CD14-positive monocyte (primary cell): ENCODE results near the gene LETMD1. TPM values are rescaled to one million over a fixed set of nuclear protein-coding genes. Genes with fewer than 3 reads are reported as not detected.

ENCODE experiments used
- DNase-seq, 3 donors: peaks; one replicate each; pipeline ENCODE4 v3.0.0-alpha.2; 2011 to 2022
- H2AFZ ChIP-seq: 2 replicates; pipeline ENCODE4 v1.6.0; 2012; ENCODE audit warnings: mild to moderate bottlenecking, low read depth, low read length, inconsistent platforms; ENCODE audit not compliant: insufficient read depth, poor library complexity, severe bottlenecking
- H3K27ac ChIP-seq, 2 donors: 1 replicate in 1 of 2; 2 replicates in 1 of 2; pipeline ENCODE4 v1.5.1; 2012 to 2013; ENCODE audit warnings: low read length in 2 of 2, control low read depth in 1 of 2, inconsistent platforms in 1 of 2, low read depth in 1 of 2, mild to moderate bottlenecking in 1 of 2
- H3K27me3 ChIP-seq, 2 donors: one replicate each; pipeline versions ENCODE4 v1.6.0 to v1.6.1; 2011 to 2013; ENCODE audit warnings: low read length in 2 of 2; ENCODE audit not compliant: control insufficient read depth in 2 of 2, insufficient read depth in 2 of 2
- H3K36me3 ChIP-seq, 2 donors: replicated peaks in 1 of 2; 1 replicate in 1 of 2; 2 replicates in 1 of 2; pipeline versions ENCODE4 v1.5.1 to v1.6.1; 2012 to 2013; ENCODE audit warnings: low read length in 2 of 2, control low read depth in 1 of 2, inconsistent platforms in 1 of 2, mild to moderate bottlenecking in 1 of 2; ENCODE audit not compliant: insufficient read depth in 2 of 2, control insufficient read depth in 1 of 2
- H3K4me1 ChIP-seq, 2 donors: 1 replicate in 1 of 2; 2 replicates in 1 of 2; pipeline versions ENCODE4 v1.5.1 to v1.6.1; 2012 to 2013; ENCODE audit warnings: low read length in 2 of 2, control low read depth in 1 of 2, inconsistent platforms in 1 of 2, mild to moderate bottlenecking in 1 of 2, moderate library complexity in 1 of 2; ENCODE audit not compliant: insufficient read depth in 2 of 2, control insufficient read depth in 1 of 2
- H3K4me2 ChIP-seq: replicated peaks from 2 replicates; pipeline ENCODE3; 2012; ENCODE audit warnings: low read length, moderate library complexity, mild to moderate bottlenecking; ENCODE audit not compliant: poor library complexity, severe bottlenecking; ENCODE audit errors: extremely low read depth
- H3K4me3 ChIP-seq, 3 experiments: fragments of 200-600 bp in 1 of 3; sonication (generic) in 1 of 3; replicated peaks in 1 of 3; 1 replicate in 2 of 3; 2 replicates in 1 of 3; pipeline ENCODE4 v1.5.1; 2011 to 2013; ENCODE audit warnings: low read length in 3 of 3, mild to moderate bottlenecking in 3 of 3, control low read depth in 2 of 3, low read depth in 2 of 3, inconsistent platforms in 1 of 3, moderate library complexity in 1 of 3
- H3K79me2 ChIP-seq: 2 replicates; pipeline ENCODE4 v1.6.0; 2012; ENCODE audit warnings: mild to moderate bottlenecking, control low read depth, inconsistent platforms, low read length, moderate library complexity; ENCODE audit not compliant: insufficient read depth
- H3K9ac ChIP-seq: 2 replicates; pipeline ENCODE4 v1.6.0; 2017; ENCODE audit warnings: low read length, mild to moderate bottlenecking; ENCODE audit not compliant: insufficient read depth, poor library complexity, severe bottlenecking
- H3K9me3 ChIP-seq, 2 donors: replicated peaks in 1 of 2; 1 replicate in 1 of 2; 2 replicates in 1 of 2; pipeline versions ENCODE4 v1.5.1 to v1.6.1; 2012 to 2013; ENCODE audit warnings: low read length in 2 of 2, control low read depth in 1 of 2; ENCODE audit not compliant: control insufficient read depth in 1 of 2, insufficient read depth in 1 of 2
- H4K20me1 ChIP-seq: 2 replicates; pipeline ENCODE4 v1.6.0; 2012; ENCODE audit warnings: mild to moderate bottlenecking, low read length, control low read depth, moderate library complexity; ENCODE audit not compliant: insufficient read depth
- H3K27ac Mint-ChIP-seq, 7 donors: one replicate each; pipeline ENCODE4 v1.8.0; 2020; ENCODE audit warnings: mild to moderate bottlenecking in 7 of 7, mixed read lengths in 7 of 7, moderate library complexity in 6 of 7, inconsistent platforms in 2 of 7
- H3K27me3 Mint-ChIP-seq, 3 donors: one replicate each; pipeline ENCODE4 v1.8.0; 2021 to 2022; ENCODE audit warnings: low read depth in 3 of 3, mild to moderate bottlenecking in 3 of 3, mixed read lengths in 3 of 3, moderate library complexity in 3 of 3, inconsistent platforms in 1 of 3
- H3K36me3 Mint-ChIP-seq, 2 donors: one replicate each; pipeline ENCODE4 v1.8.0; 2020; ENCODE audit warnings: mixed read lengths in 2 of 2, inconsistent platforms in 1 of 2, mild to moderate bottlenecking in 1 of 2
- H3K4me1 Mint-ChIP-seq: one replicate; pipeline ENCODE4 v1.8.0; 2020; ENCODE audit warnings: mild to moderate bottlenecking, mixed read lengths
- H3K4me3 Mint-ChIP-seq, 2 donors: one replicate each; pipeline ENCODE4 v1.8.0; 2020; ENCODE audit warnings: mild to moderate bottlenecking in 2 of 2, mixed read lengths in 2 of 2, moderate library complexity in 1 of 2
- H3K9me3 Mint-ChIP-seq, 7 donors: one replicate each; pipeline ENCODE4 v1.8.0; 2020 to 2022; ENCODE audit warnings: mixed read lengths in 7 of 7, mild to moderate bottlenecking in 6 of 7, moderate library complexity in 6 of 7, inconsistent platforms in 2 of 7
- CTCF ChIP-seq: fragments of 200-600 bp; IDR thresholded peaks from one replicate; pipeline ENCODE4 v1.8.0; 2022; ENCODE audit warnings: antibody characterized with exemption, mild to moderate bottlenecking
- WGBS: methylation state at CpG from one replicate; pipeline ENCODE4 v1.1.5; 2013; ENCODE audit warnings: missing lambda C conversion rate; ENCODE audit not compliant: insufficient coverage; 5-methylcytosine and 5-hydroxymethylcytosine counted together
- intact Hi-C, 2 donors: fragments of 100-400 bp; cut with micrococcal nuclease; formaldehyde crosslinking; loops; one replicate each; pipeline versions ENCODE4 v1.15.0 to v1.15.1; 2023
- polyA plus RNA-seq, 3 donors: library from polyadenylated mRNA; depleted of rRNA in 1 of 3; unstranded in 2 of 3; stranded (reverse) in 1 of 3; fragments of 300-500 nt in 2 of 3; fragments of >200 nt in 1 of 3; fragmentation: Illumina TruSeq in 2 of 3; gene quantifications; 1 replicate in 2 of 3; 2 replicates in 1 of 3; pipeline ENCODE4 v1.2.3, GENCODE V29; 2012 to 2021

The LETMD1 gene
- polyA plus RNA-seq, 3 donors: 13.2 to 95.6 (median 16.8) TPM

DNA sequence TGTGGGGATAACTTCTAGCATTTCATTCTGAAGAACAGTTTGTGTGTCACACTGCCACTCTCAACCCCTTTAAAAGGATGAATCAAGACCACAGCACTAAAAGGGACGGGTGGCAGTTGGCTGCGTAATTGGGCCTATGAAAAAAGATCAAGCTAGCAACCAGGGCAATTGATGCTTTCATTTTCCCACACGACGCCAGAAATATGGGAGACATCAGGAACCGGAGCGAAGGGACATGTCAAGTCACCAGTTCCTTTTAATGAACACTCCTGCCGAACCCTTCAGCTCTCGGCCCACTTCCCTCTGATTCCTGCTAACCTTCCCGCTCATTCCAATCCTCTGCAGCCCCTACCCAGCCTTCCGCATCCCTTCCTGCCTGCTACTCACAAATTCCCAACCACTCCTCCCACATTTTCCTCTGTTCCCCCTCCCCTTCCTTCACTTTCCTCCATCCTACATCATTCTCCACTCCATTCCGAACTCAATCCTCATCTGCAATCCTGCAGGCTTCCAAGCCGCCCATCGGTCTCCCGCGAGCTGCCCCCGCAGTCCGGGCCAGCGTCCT, 34.5 kb downstream of the LETMD1 start:
- Histone ChIP-seq H2AFZ (peak overlapping the region; percentile 94), H4K20me1 (peaks cover 13% of the 10 kb centered on the region), H3K4me3 (peak overlapping the region; percentile 72 to 97 (median 74)), H3K4me1 (peaks cover 26 to 38% of the 10 kb centered on the region in 2 donors), H3K9ac (peak overlapping the region; percentile 93), H3K27me3 (no peaks in the 10 kb centered on the region), H3K36me3 (no peaks in the 10 kb centered on the region), H3K79me2 (peaks cover 19% of the 10 kb centered on the region), H3K9me3 (no peaks in the 10 kb centered on the region), H3K4me2 (peak overlapping the region; percentile 99), H3K27ac (peak overlapping the region in 1 of 2 donors; percentile 74)
- intact Hi-C loops: loop anchor here (10.0 kb wide), 2 partner anchors 162 to 318 kb away; partner anchors contain the start of gene ATF1 (in 1 of the 2)
- DNase-seq: peak; percentile 2 to 33 (median 21)
- no peak for TF ChIP-seq CTCF
- H3K4me3 Mint-ChIP-seq: peak overlapping the region; percentile 98 to 100
- H3K9me3 Mint-ChIP-seq: peaks cover 0 to 3% (median 0%) of the 10 kb centered on the region in 7 donors
- H3K4me1 Mint-ChIP-seq: peaks cover 33% of the 10 kb centered on the region
- H3K27me3 Mint-ChIP-seq: no peaks in the 10 kb centered on the region
- H3K36me3 Mint-ChIP-seq: peaks cover 10 to 13% of the 10 kb centered on the region in 2 donors
- WGBS: 3% methylated on average over 18 of the region's 18 CpGs
- H3K27ac Mint-ChIP-seq: peak overlapping the region; percentile 45 to 90 (median 82)

DNA sequence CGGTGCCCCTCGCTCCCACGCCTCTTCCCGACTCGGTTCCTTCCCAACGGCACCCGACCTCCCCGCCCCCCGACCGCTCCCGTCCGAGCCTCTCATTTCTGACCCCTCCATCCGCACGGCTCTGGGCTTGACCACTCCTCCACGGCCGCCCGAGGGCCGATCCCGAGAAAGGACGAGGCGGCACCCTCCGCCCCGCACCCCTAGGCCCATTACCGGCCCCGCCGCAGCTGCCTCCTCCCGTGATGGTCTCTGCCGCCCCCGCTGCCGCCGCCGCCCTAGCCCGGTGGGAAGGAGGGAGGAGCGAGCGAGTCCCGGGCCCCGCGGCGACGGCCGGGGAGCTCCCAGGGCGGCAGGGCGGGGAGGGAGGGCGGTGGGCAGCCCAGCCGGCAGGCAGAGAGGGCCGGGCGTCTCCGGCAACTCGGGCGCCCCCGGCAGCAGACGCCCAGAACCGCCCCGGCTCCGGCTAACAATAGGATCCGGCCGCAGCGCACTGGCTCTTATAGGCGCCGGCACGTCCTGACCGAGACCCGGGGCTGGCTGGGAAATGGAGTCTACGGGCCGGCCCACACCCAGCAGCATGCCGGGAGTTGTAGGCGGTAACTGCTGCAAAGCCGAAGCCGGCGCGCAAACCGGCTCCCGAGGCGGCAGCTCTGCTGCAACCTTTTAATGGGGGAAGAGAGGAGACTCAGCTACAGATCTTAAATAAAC, 35.2 kb downstream of the LETMD1 start, which contains the start of gene CSRNP2:
Gene CSRNP2 (minus strand): TSS at position 471 of the 708 bp plus-strand sequence. CDS start 7,035 bp downstream, outside the sequence.
- H3K36me3 Mint-ChIP-seq: peaks cover 13% of the 10 kb centered on the region in 2 donors
- peak; percentile 90 to 92 (median 91) for DNase-seq
- H3K4me2 ChIP-seq: peak within 1 kb of the TSS; percentile 99
- peak; percentile 9 for TF ChIP-seq CTCF
- H3K27me3 Mint-ChIP-seq: no peaks in the 10 kb centered on the region
- peak within 1 kb of the TSS; percentile 93 for H3K9ac ChIP-seq
- peaks cover 26 to 38% of the 10 kb centered on the region in 2 donors for H3K4me1 ChIP-seq
- peak within 1 kb of the TSS; percentile 72 to 97 (median 74) for H3K4me3 ChIP-seq
- under 1% methylated on average over 63 of the region's 74 CpGs for WGBS
- H3K4me1 Mint-ChIP-seq: peaks cover 33% of the 10 kb centered on the region
- H4K20me1 ChIP-seq: peaks cover 7% of the 10 kb centered on the region
- H2AFZ ChIP-seq: peak within 1 kb of the TSS; percentile 94
- H3K79me2 ChIP-seq: peaks cover 16% of the 10 kb centered on the region
- no peaks in the 10 kb centered on the region for H3K9me3 ChIP-seq
- H3K27ac ChIP-seq: peak within 1 kb of the TSS in 1 of 2 donors; percentile 74
- H3K27ac Mint-ChIP-seq: peak within 1 kb of the TSS; percentile 45 to 90 (median 82)
- peak within 1 kb of the TSS; percentile 98 to 100 for H3K4me3 Mint-ChIP-seq
- no peaks in the 10 kb centered on the region for H3K36me3 ChIP-seq
- no peaks in the 10 kb centered on the region for H3K27me3 ChIP-seq
- intact Hi-C loops: loop anchor here (10.0 kb wide), 2 partner anchors 162 to 318 kb away; partner anchors contain the start of gene ATF1 (in 1 of the 2)
- peaks cover 0 to 3% (median 0%) of the 10 kb centered on the region in 7 donors for H3K9me3 Mint-ChIP-seq
